Measurements from ENCODE around the gene TIMM10B. TPM values are rescaled to one million over a fixed set of nuclear protein-coding genes. Genes with fewer than 3 reads are reported as not detected.

TIMM10B gene
- total and polyA plus RNA-seq, 9 of the 15 experiments (the other 6 are each of a cell fraction or from before 2014, with no cell fraction given): 43.2 to 163 (median 57.0) TPM

GRCh38 chr11:6473451-6474412 is 7.6 kb upstream of the TIMM10B start, which contains the start of gene TRIM3 (continued):
- TF ChIP-seq PRDM10 (IDR thresholded peaks at IDR 0.05; ENCODE audit: partially characterized antibody) (no peak), FOXP1 (CRISPR knock-in tag; IDR thresholded peaks at IDR 0.05) (no peak), ZBTB43 (CRISPR knock-in tag; IDR thresholded peaks at IDR 0.05) (no peak), ZNF318 (IDR thresholded peaks at IDR 0.05; ENCODE audit: borderline replicate concordance in 1 of 2, low read depth in 1 of 2) (no peak), MBD1 (CRISPR knock-in tag; IDR thresholded peaks at IDR 0.05) (no peak), ETS1 (conservative IDR thresholded peaks at IDR 0.05; ENCODE audit: control insufficient read depth, low read depth, low read length) (no peak)
